ENCODE data around the gene CCDC88A. TPM values are rescaled to one million over a fixed set of nuclear protein-coding genes. Genes with fewer than 3 reads are reported as not detected.
"Not testable (repeated sequence)": the region's sequence is repeated elsewhere in the genome, so short reads cannot be mapped to it uniquely, and the experiment has no call there.

The CCDC88A gene
- total and polyA plus RNA-seq, 2 experiments from 2014 or later = 40.6 to 64.1 TPM

DNA sequence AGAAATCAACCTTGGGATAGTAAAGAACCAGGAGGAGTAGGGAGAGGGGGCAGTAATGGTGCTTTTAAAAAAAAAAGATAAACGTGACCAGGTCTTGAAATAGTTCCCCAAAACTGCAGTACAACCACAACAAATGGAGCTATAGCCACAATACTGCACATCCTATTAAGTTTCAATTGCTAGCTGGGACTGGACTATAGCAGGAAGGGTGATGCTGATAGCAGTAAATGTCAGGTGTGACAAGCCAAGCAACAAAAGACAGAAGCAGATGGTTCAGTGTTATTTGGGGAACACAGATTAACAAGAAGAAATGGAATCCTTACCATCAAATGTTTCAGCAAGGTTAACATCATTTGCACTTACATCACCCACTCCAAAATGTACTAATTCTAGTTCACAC, 177.0 kb downstream of the CCDC88A start:
- no peaks in the 10 kb centered on the region for H3K27me3 ChIP-seq
- no peaks in the 10 kb centered on the region for H3K9me3 ChIP-seq (ENCODE audit: low read depth)
- DNase-seq (ENCODE audit: low read depth in 1 of 2, low spot score in 1 of 2) = no peak
- TF ChIP-seq, protein P1, sequence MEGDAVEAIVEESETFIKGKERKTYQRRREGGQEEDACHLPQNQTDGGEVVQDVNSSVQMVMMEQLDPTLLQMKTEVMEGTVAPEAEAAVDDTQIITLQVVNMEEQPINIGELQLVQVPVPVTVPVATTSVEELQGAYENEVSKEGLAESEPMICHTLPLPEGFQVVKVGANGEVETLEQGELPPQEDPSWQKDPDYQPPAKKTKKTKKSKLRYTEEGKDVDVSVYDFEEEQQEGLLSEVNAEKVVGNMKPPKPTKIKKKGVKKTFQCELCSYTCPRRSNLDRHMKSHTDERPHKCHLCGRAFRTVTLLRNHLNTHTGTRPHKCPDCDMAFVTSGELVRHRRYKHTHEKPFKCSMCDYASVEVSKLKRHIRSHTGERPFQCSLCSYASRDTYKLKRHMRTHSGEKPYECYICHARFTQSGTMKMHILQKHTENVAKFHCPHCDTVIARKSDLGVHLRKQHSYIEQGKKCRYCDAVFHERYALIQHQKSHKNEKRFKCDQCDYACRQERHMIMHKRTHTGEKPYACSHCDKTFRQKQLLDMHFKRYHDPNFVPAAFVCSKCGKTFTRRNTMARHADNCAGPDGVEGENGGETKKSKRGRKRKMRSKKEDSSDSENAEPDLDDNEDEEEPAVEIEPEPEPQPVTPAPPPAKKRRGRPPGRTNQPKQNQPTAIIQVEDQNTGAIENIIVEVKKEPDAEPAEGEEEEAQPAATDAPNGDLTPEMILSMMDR (IDR thresholded peaks at IDR 0.05; ENCODE audit: low read depth, low read length) = no peak
- no peak overlapping the region for H3K4me3 ChIP-seq
- no peaks in the 10 kb centered on the region for H3K4me1 ChIP-seq (ENCODE audit: low read depth)
- peaks cover 28% of the 10 kb centered on the region for H3K36me3 ChIP-seq
- H3K27ac ChIP-seq = no peak overlapping the region

DNA sequence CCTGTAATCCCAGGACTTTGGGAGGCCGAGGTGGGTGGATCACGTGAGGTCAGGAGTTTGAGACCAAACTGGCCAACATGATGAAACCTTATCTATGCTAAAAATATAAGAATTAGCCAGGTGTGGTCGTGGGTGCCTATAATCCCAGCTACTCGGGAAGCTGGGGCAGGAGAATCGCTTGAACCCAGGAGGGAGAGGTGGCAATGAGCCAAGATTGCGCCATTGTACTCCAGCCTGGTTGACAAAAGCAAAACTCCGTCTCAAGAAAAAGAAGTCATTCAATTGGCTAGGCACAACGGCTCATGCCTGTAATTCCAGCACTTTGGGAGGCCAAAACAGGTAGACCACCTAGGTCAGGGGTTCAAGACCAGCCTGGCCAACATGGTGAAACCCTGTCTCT, 178.1 kb downstream of the CCDC88A start:
- H3K27ac ChIP-seq; H3K4me1 ChIP-seq (ENCODE audit: low read depth); H3K4me3 ChIP-seq; H3K27me3 ChIP-seq; H3K9me3 ChIP-seq (ENCODE audit: low read depth); DNase-seq (ENCODE audit: low read depth in 1 of 2, low spot score in 1 of 2): not testable (repeated sequence)
- H3K36me3 ChIP-seq = peaks cover 29% of the 10 kb centered on the region

DNA sequence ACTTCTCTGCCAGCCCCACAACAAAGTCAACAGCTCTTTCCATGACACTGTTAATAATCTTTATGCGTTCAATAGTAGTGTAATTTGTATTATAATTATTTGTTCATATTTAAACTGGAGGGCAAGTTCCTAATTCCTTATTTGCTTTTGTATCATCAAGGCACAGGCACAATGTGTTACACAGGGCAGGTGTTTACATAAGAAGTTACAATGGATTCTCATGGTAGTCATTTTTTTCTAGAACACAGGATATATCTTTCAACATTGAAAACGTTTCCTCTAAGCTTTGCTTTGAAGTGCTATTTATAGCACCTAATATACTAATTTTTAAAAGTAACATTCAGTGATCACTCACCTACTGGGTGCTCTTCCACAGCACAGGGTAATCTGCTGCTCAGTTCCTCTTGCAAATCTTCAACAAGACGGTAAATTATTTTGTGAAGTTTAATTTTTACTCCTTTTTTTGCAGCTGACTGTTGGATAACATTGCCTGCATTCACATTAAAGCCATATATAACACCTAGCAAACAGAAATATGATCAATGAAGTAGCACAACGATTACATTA, 179.9 kb downstream of the CCDC88A start:
- DNase-seq (ENCODE audit: low read depth in 1 of 2, low spot score in 1 of 2) = no peak
- H3K36me3 ChIP-seq = peaks cover 43% of the 10 kb centered on the region

More for the DNA sequence above, 179.9 kb downstream of the CCDC88A start:
- Histone ChIP-seq H3K4me3 (no peak overlapping the region), H3K27me3 (no peaks in the 10 kb centered on the region), H3K27ac (no peak overlapping the region), H3K9me3 (ENCODE audit: low read depth) (no peaks in the 10 kb centered on the region), H3K4me1 (ENCODE audit: low read depth) (no peaks in the 10 kb centered on the region)
- TF ChIP-seq, protein P1 (IDR thresholded peaks at IDR 0.05; ENCODE audit: low read depth, low read length) = no peak

Other genes with a start within 250 kb of the CCDC88A start
- gene CLHC1, start 187.6 kb downstream of the CCDC88A start, total RNA-seq = 14.4 and 27.0 TPM in 2 replicates
- 8.9 and 19.7 TPM in 2 replicates for gene CLHC1, start 187.6 kb downstream of the CCDC88A start, polyA plus RNA-seq
- gene RPS27A, start 187.2 kb downstream of the CCDC88A start, total RNA-seq = 556 and 923 TPM in 2 replicates
- 629 and 695 TPM in 2 replicates for gene RPS27A, start 187.2 kb downstream of the CCDC88A start, polyA plus RNA-seq
- 19.2 and 25.6 TPM in 2 replicates for gene MTIF2, start 150.6 kb downstream of the CCDC88A start, total RNA-seq
- gene MTIF2, start 150.6 kb downstream of the CCDC88A start, polyA plus RNA-seq = 15.4 and 30.2 TPM in 2 replicates
- gene CFAP36, start 99.9 kb upstream of the CCDC88A start, total RNA-seq = 13.2 TPM in 2 replicates
- gene CFAP36, start 99.9 kb upstream of the CCDC88A start, polyA plus RNA-seq = 39.8 and 44.9 TPM in 2 replicates
- 19.5 and 31.1 TPM in 2 replicates for gene PPP4R3B, start 197.8 kb upstream of the CCDC88A start, total RNA-seq
- gene PPP4R3B, start 197.8 kb upstream of the CCDC88A start, polyA plus RNA-seq = 24.2 and 30.7 TPM in 2 replicates